Neural cell (in vitro differentiated cells): ENCODE data around the gene MYEOV. TPM values are rescaled to one million over a fixed set of nuclear protein-coding genes. Genes with fewer than 3 reads are reported as not detected.
A peak's percentile ranks its signal among the peaks of the same experiment; 100 is the strongest.

Source experiments
- H2AFZ ChIP-seq: fragments of 200-600, 300-800 bp; sonication (generic), shearing (Covaris generic); 2 replicates; pipeline ENCODE4 v1.6.0; 2014; ENCODE audit warnings: low read depth, mild to moderate bottlenecking, antibody characterized with exemption, low read length, moderate library complexity
- H3F3A ChIP-seq: fragments of 200-600 bp; shearing (Covaris generic); 2 replicates; pipeline ENCODE4 v1.6.1; 2016; ENCODE audit warnings: mild to moderate bottlenecking, moderate library complexity, mixed read lengths, antibody characterized with exemption, low read length; ENCODE audit not compliant: insufficient read depth, poor library complexity, severe bottlenecking
- H3K27ac ChIP-seq: fragments of 200-600, 300-800 bp; sonication (generic), shearing (Covaris generic); 2 replicates; pipeline ENCODE4 v1.5.1; 2014; ENCODE audit warnings: mild to moderate bottlenecking, low read length, moderate library complexity
- H3K27me3 ChIP-seq: fragments of 300-800, 200-600 bp; sonication (generic), shearing (Covaris generic); 2 replicates; pipeline ENCODE4 v1.6.0; 2014; ENCODE audit warnings: mild to moderate bottlenecking, low read depth, low read length, moderate library complexity; ENCODE audit not compliant: insufficient read depth
- H3K36me3 ChIP-seq: fragments of 300-800, 200-600 bp; sonication (generic), shearing (Covaris generic); 2 replicates; pipeline ENCODE4 v1.5.1; 2014; ENCODE audit warnings: mild to moderate bottlenecking, antibody characterized with exemption, low read length, moderate library complexity; ENCODE audit not compliant: insufficient read depth
- H3K4me2 ChIP-seq: fragments of 300-800, 200-600 bp; sonication (generic), shearing (Covaris generic); 2 replicates; pipeline ENCODE4 v1.6.0; 2014; ENCODE audit warnings: mild to moderate bottlenecking, low read length
- H3K4me3 ChIP-seq: fragments of 300-800, 200-600 bp; sonication (generic), shearing (Covaris generic); 2 replicates; pipeline ENCODE4 v1.5.1; 2014; ENCODE audit warnings: mild to moderate bottlenecking, low read length, moderate library complexity
- H3K79me2 ChIP-seq: fragments of 200-600 bp; shearing (Covaris generic); replicated peaks from 2 replicates; pipeline ENCODE4 v1.6.0; 2014; ENCODE audit warnings: mild to moderate bottlenecking, low read length, moderate library complexity; ENCODE audit not compliant: insufficient read depth
- H3K9ac ChIP-seq: fragments of 300-800, 200-600 bp; sonication (generic), shearing (Covaris generic); 2 replicates; pipeline ENCODE4 v1.6.1; 2016; ENCODE audit warnings: mild to moderate bottlenecking, low read length, mixed read lengths
- H3K9me2 ChIP-seq: fragments of 200-600 bp; shearing (Covaris generic); 2 replicates; pipeline ENCODE4 v1.6.1; 2016; ENCODE audit warnings: mild to moderate bottlenecking, low read length, mixed read lengths; ENCODE audit not compliant: insufficient read depth
- H3K9me3 ChIP-seq: fragments of 200-600, 300-800 bp; sonication (generic), shearing (Covaris generic); 2 replicates; pipeline ENCODE4 v1.6.1; 2016; ENCODE audit warnings: mild to moderate bottlenecking, mixed run types, low read length, moderate library complexity, mixed read lengths
- H4K20me1 ChIP-seq: fragments of 200-600 bp; shearing (Covaris generic); 2 replicates; pipeline ENCODE4 v1.6.1; 2016; ENCODE audit warnings: mild to moderate bottlenecking, mixed run types; ENCODE audit not compliant: insufficient read depth
- CTCF ChIP-seq: fragments of 450-650 bp; IDR thresholded peaks from 2 replicates; pipeline ENCODE4 v1.5.1; 2014; ENCODE audit warnings: antibody characterized with exemption, mild to moderate bottlenecking, moderate library complexity; ENCODE audit not compliant: poor library complexity, severe bottlenecking
- EP300 ChIP-seq: fragments of 450-650 bp; conservative IDR thresholded peaks from 2 replicates; pipeline ENCODE4 v1.6.1; 2014; ENCODE audit warnings: antibody characterized with exemption, mild to moderate bottlenecking, moderate library complexity; ENCODE audit not compliant: poor library complexity, severe bottlenecking
- EZH2 ChIP-seq: fragments of 200-600, 300-800 bp; shearing (Covaris generic), sonication (generic); IDR thresholded peaks from 2 replicates; pipeline ENCODE4 v1.6.1; 2014; ENCODE audit warnings: antibody characterized with exemption, low read length, borderline replicate concordance, mild to moderate bottlenecking; ENCODE audit not compliant: insufficient read depth, poor library complexity, severe bottlenecking
- MXI1 ChIP-seq: fragments of 450-650 bp; conservative IDR thresholded peaks from 2 replicates; pipeline ENCODE4 v1.6.1; 2014; ENCODE audit warnings: antibody characterized with exemption, mild to moderate bottlenecking; ENCODE audit not compliant: poor library complexity, severe bottlenecking
- POLR2AphosphoS5 ChIP-seq: IDR thresholded peaks from 2 replicates; pipeline ENCODE4 v1.6.1; 2012
- RAD21 ChIP-seq: fragments of 450-650 bp; conservative IDR thresholded peaks from 2 replicates; pipeline ENCODE4 v1.6.1; 2014; ENCODE audit warnings: antibody characterized with exemption, mild to moderate bottlenecking, moderate library complexity
- REST ChIP-seq: IDR thresholded peaks from 2 replicates; pipeline ENCODE4 v1.6.1; 2012; ENCODE audit warnings: borderline replicate concordance
- SMC3 ChIP-seq: fragments of 450-650 bp; conservative IDR thresholded peaks from 2 replicates; pipeline ENCODE4 v1.6.1; 2014; ENCODE audit warnings: antibody characterized with exemption, mild to moderate bottlenecking, moderate library complexity; ENCODE audit not compliant: poor library complexity
- TAF1 ChIP-seq: IDR thresholded peaks from 2 replicates; pipeline ENCODE4 v1.6.1; 2012; ENCODE audit warnings: low read depth
- polyA plus RNA-seq: library from polyadenylated mRNA; depleted of rRNA; stranded (reverse); fragments of >200 nt; gene quantifications from 2 replicates; pipeline ENCODE4 v1.2.3, GENCODE V29; 2014

Gene MYEOV
- polyA plus RNA-seq, 1 donor from 2014 or later = not detected

GRCh38 chr11:69257838-69258658 is 35.9 kb upstream of the MYEOV start:
- Histone ChIP-seq H2AFZ (no peak overlapping the region), H3K9me3 (no peaks in the 10 kb centered on the region), H3K4me3 (no peak overlapping the region), H3K4me2 (no peak overlapping the region), H3K9ac (no peak overlapping the region), H3K36me3 (no peaks in the 10 kb centered on the region), H3F3A (no peaks in the 10 kb centered on the region), H3K9me2 (no peaks in the 10 kb centered on the region), H3K27ac (no peak overlapping the region), H4K20me1 (no peaks in the 10 kb centered on the region), H3K79me2 (no peaks in the 10 kb centered on the region), H3K27me3 (no peaks in the 10 kb centered on the region)
- no peak for TF ChIP-seq TAF1
- TF ChIP-seq RAD21 = no peak
- no peak for TF ChIP-seq SMC3
- TF ChIP-seq MXI1 = no peak
- no peak for TF ChIP-seq POLR2AphosphoS5
- TF ChIP-seq CTCF = no peak
- no peak for TF ChIP-seq EZH2
- TF ChIP-seq EP300 = no peak
- TF ChIP-seq REST = no peak

GRCh38 chr11:69259096-69259495 is 34.9 kb upstream of the MYEOV start:
- Histone ChIP-seq H3K79me2 (no peaks in the 10 kb centered on the region), H3K27ac (no peak overlapping the region), H3K9me3 (no peaks in the 10 kb centered on the region), H4K20me1 (no peaks in the 10 kb centered on the region), H2AFZ (no peak overlapping the region), H3K9ac (no peak overlapping the region), H3K27me3 (no peaks in the 10 kb centered on the region), H3F3A (no peaks in the 10 kb centered on the region), H3K4me2 (no peak overlapping the region), H3K36me3 (no peaks in the 10 kb centered on the region), H3K9me2 (no peaks in the 10 kb centered on the region), H3K4me3 (no peak overlapping the region)
- TF ChIP-seq EP300 = peak; percentile 32
- no peak for TF ChIP-seq EZH2
